Neural progenitor cell (in vitro differentiated cells): ENCODE data around the gene MYCN. TPM values are rescaled to one million over a fixed set of nuclear protein-coding genes. Genes with fewer than 3 reads are reported as not detected.

ENCODE experiments used
- DNase-seq: peaks from one replicate; pipeline ENCODE4 v3.0.0-alpha.2; 2016; ENCODE audit warnings: low spot score
- H2AFZ ChIP-seq: fragments of 200-600 bp; sonication (generic); replicated peaks from 2 replicates; pipeline ENCODE4 v1.6.1; 2016; ENCODE audit warnings: antibody characterized with exemption
- H3F3A ChIP-seq: fragments of 200-600 bp; sonication (generic); 2 replicates; pipeline ENCODE4 v1.6.1; 2016; ENCODE audit warnings: antibody characterized with exemption, low read depth
- H3K27ac ChIP-seq: fragments of 200-600 bp; sonication (generic); 2 replicates; pipeline ENCODE4 v1.5.1; 2016; ENCODE audit warnings: mild to moderate bottlenecking
- H3K27me3 ChIP-seq: fragments of 200-600 bp; sonication (generic); 2 replicates; pipeline ENCODE4 v1.6.1; 2016; ENCODE audit warnings: mild to moderate bottlenecking, moderate library complexity
- H3K36me3 ChIP-seq: fragments of 200-600 bp; sonication (generic); 2 replicates; pipeline ENCODE4 v1.5.1; 2016
- H3K4me1 ChIP-seq: fragments of 200-600 bp; sonication (generic); 2 replicates; pipeline ENCODE4 v1.6.1; 2016; ENCODE audit warnings: mixed run types
- H3K4me2 ChIP-seq: fragments of 200-600 bp; sonication (generic); 2 replicates; pipeline ENCODE4 v1.6.1; 2016
- H3K4me3 ChIP-seq: fragments of 200-600 bp; sonication (generic); 2 replicates; pipeline ENCODE4 v1.5.1; 2016
- H3K79me2 ChIP-seq: fragments of 200-600 bp; sonication (generic); 2 replicates; pipeline ENCODE4 v1.6.1; 2016; ENCODE audit warnings: low read depth
- H3K9ac ChIP-seq: fragments of 200-600 bp; sonication (generic); 2 replicates; pipeline ENCODE4 v1.6.1; 2016
- H3K9me3 ChIP-seq: fragments of 200-600 bp; sonication (generic); 2 replicates; pipeline ENCODE4 v1.5.1; 2016; ENCODE audit warnings: low read depth
- H4K20me1 ChIP-seq: fragments of 200-600 bp; sonication (generic); 2 replicates; pipeline ENCODE4 v1.6.1; 2016; ENCODE audit warnings: low read depth
- H3K27ac Mint-ChIP-seq: 3 replicates; pipeline ENCODE4 v1.8.0; 2021; ENCODE audit warnings: mixed read lengths
- H3K27me3 Mint-ChIP-seq: 2 replicates; pipeline ENCODE4 v1.8.0; 2022; ENCODE audit warnings: low read depth, mild to moderate bottlenecking, inconsistent platforms, moderate library complexity, mixed read lengths; ENCODE audit not compliant: insufficient read depth
- H3K36me3 Mint-ChIP-seq: 3 replicates; pipeline ENCODE4 v1.8.0; 2021; ENCODE audit warnings: mixed read lengths
- H3K4me1 Mint-ChIP-seq: 3 replicates; pipeline ENCODE4 v1.8.0; 2021; ENCODE audit warnings: mixed read lengths
- H3K4me3 Mint-ChIP-seq: 3 replicates; pipeline ENCODE4 v1.8.0; 2021; ENCODE audit warnings: mild to moderate bottlenecking, moderate library complexity, mixed read lengths
- H3K9me3 Mint-ChIP-seq: 3 replicates; pipeline ENCODE4 v1.8.0; 2020; ENCODE audit warnings: mixed read lengths
- CTCF ChIP-seq: fragments of 200-600 bp; sonication (generic); IDR thresholded peaks from 2 replicates; pipeline ENCODE4 v1.5.1; 2017; ENCODE audit warnings: antibody characterized with exemption, mild to moderate bottlenecking
- EZH2 ChIP-seq: fragments of 200-600 bp; sonication (generic); IDR thresholded peaks from 2 replicates; pipeline ENCODE4 v1.6.1; 2017; ENCODE audit warnings: antibody characterized with exemption, mild to moderate bottlenecking, moderate library complexity
- EZH2phosphoT487 ChIP-seq: fragments of 200-600 bp; sonication (generic); IDR thresholded peaks from 2 replicates; pipeline ENCODE4 v1.6.1; 2017; ENCODE audit warnings: antibody characterized with exemption
- total RNA-seq: library from RNA; depleted of rRNA; stranded (reverse); fragments of >200 nt; gene quantifications from 2 replicates; pipeline ENCODE4 v1.2.3, GENCODE V29; 2015; ENCODE audit warnings: low replicate concordance

Gene MYCN
- total RNA-seq, 1 donor from 2014 or later: 24.7 TPM

- Mint-ChIP-seq H3K36me3 (no peaks in the 10 kb centered on the region), H3K4me1 (peaks cover 60% of the 10 kb centered on the region), H3K27me3 (peaks cover 26% of the 10 kb centered on the region), H3K27ac (no peak overlapping the region), H3K9me3 (no peaks in the 10 kb centered on the region), H3K4me3 (no peak overlapping the region)
- peaks cover 7% of the 10 kb centered on the region for H4K20me1 ChIP-seq
- H3K9me3 ChIP-seq: no peaks in the 10 kb centered on the region
- no peak overlapping the region for H3K4me2 ChIP-seq
- H2AFZ ChIP-seq: no peak overlapping the region
- no peaks in the 10 kb centered on the region for H3K36me3 ChIP-seq
- H3K4me3 ChIP-seq: no peak overlapping the region
- H3K79me2 ChIP-seq: no peaks in the 10 kb centered on the region
- no peak for TF ChIP-seq CTCF
- H3F3A ChIP-seq: no peaks in the 10 kb centered on the region
- no peak overlapping the region for H3K27ac ChIP-seq
- H3K27me3 ChIP-seq: peaks cover 26% of the 10 kb centered on the region
- H3K9ac ChIP-seq: no peak overlapping the region
- peaks cover 2% of the 10 kb centered on the region for H3K4me1 ChIP-seq
- DNase-seq: no peak
Measured at GRCh38 chr2:15970701-15971100, 30.4 kb downstream of the MYCN start.

GRCh38 chr2:15971351-15971750 lies 31.0 kb downstream of the MYCN start:
- no peaks in the 10 kb centered on the region for H3K36me3 ChIP-seq
- peaks cover 9% of the 10 kb centered on the region for H3K4me1 ChIP-seq
- H3K27ac ChIP-seq: no peak overlapping the region
- H4K20me1 ChIP-seq: peaks cover under 1% of the 10 kb centered on the region
- no peak overlapping the region for H3K4me3 ChIP-seq
- Mint-ChIP-seq H3K4me1 (peaks cover 60% of the 10 kb centered on the region), H3K4me3 (no peak overlapping the region), H3K9me3 (no peaks in the 10 kb centered on the region), H3K27ac (no peak overlapping the region), H3K36me3 (no peaks in the 10 kb centered on the region), H3K27me3 (peaks cover 23% of the 10 kb centered on the region)
- H3K79me2 ChIP-seq: no peaks in the 10 kb centered on the region
- H3K9ac ChIP-seq: no peak overlapping the region
- no peak overlapping the region for H3K4me2 ChIP-seq
- no peak for TF ChIP-seq EZH2
- TF ChIP-seq EZH2phosphoT487: no peak
- TF ChIP-seq CTCF: no peak
- no peak for DNase-seq
- no peak overlapping the region for H2AFZ ChIP-seq
- no peaks in the 10 kb centered on the region for H3K9me3 ChIP-seq
- no peaks in the 10 kb centered on the region for H3F3A ChIP-seq
- peaks cover 26% of the 10 kb centered on the region for H3K27me3 ChIP-seq

- no peaks in the 10 kb centered on the region for H3K9me3 ChIP-seq
- Mint-ChIP-seq H3K27ac (peak overlapping the region; percentile 22), H3K4me3 (no peak overlapping the region), H3K27me3 (peaks cover 19% of the 10 kb centered on the region), H3K4me1 (peaks cover 59% of the 10 kb centered on the region), H3K9me3 (no peaks in the 10 kb centered on the region), H3K36me3 (no peaks in the 10 kb centered on the region)
- H3K27ac ChIP-seq: no peak overlapping the region
- no peak overlapping the region for H3K9ac ChIP-seq
- no peaks in the 10 kb centered on the region for H4K20me1 ChIP-seq
- no peak overlapping the region for H2AFZ ChIP-seq
- no peak overlapping the region for H3K4me2 ChIP-seq
- H3K4me1 ChIP-seq: peaks cover 13% of the 10 kb centered on the region
- TF ChIP-seq CTCF (no peak), EZH2phosphoT487 (no peak), EZH2 (no peak)
- peaks cover 26% of the 10 kb centered on the region for H3K27me3 ChIP-seq
- H3K4me3 ChIP-seq: no peak overlapping the region
- no peaks in the 10 kb centered on the region for H3K36me3 ChIP-seq
- no peaks in the 10 kb centered on the region for H3K79me2 ChIP-seq
- no peak for DNase-seq
- H3F3A ChIP-seq: no peaks in the 10 kb centered on the region
Measured at GRCh38 chr2:15971831-15972522, 31.6 kb downstream of the MYCN start.
